H1 (cell line): ENCODE measurements around the gene BIRC5. TPM values are rescaled to one million over a fixed set of nuclear protein-coding genes. Genes with fewer than 3 reads are reported as not detected.
A peak's percentile ranks its signal among the peaks of the same experiment; 100 is the strongest.

Source experiments
- CTCF ChIA-PET: fragments of 300-600 bp; sonication (Branson Sonifier 250); formaldehyde crosslinking; loops from one replicate; lab custom pipeline; 2021; ENCODE audit not compliant: partially characterized antibody; lab: Charles Lee
- POLR2A ChIA-PET: fragments of 300-600 bp; sonication (Branson Sonifier 250); formaldehyde crosslinking; loops from one replicate; lab custom pipeline; 2021; ENCODE audit warnings: inconsistent platforms; ENCODE audit not compliant: partially characterized antibody; lab: Charles Lee
- DNase-seq, 2 experiments: peaks; one replicate each; pipeline versions ENCODE4 v3.0.0 to v3.0.0-alpha.2; 2010 to 2022; ENCODE audit warnings: low spot score in 2 of 2, low read depth in 1 of 2, mixed read lengths in 1 of 2
- FAIRE-seq: peaks from 2 replicates; lab custom pipeline; 2011; peaks lifted over from hg19 to GRCh38; lab: Jason Lieb, UNC
- H2AFZ ChIP-seq: 2 replicates; pipeline ENCODE4 v1.8.1; 2012; ENCODE audit warnings: low read length, inconsistent platforms
- H2AK5ac ChIP-seq: 2 replicates; pipeline ENCODE4 v1.6.1; 2013; ENCODE audit warnings: low read depth, low read length
- H2BK120ac ChIP-seq: replicated peaks from 2 replicates; pipeline ENCODE3; 2013; ENCODE audit warnings: low read depth, low read length, inconsistent platforms
- H2BK12ac ChIP-seq: 2 replicates; pipeline ENCODE4 v1.6.1; 2013; ENCODE audit warnings: low read depth, low read length
- H2BK15ac ChIP-seq: 2 replicates; pipeline ENCODE4 v1.6.1; 2013; ENCODE audit warnings: low read length
- H2BK20ac ChIP-seq: 2 replicates; pipeline ENCODE4 v1.6.1; 2013; ENCODE audit warnings: low read length
- H2BK5ac ChIP-seq: 2 replicates; pipeline ENCODE4 v1.6.1; 2013; ENCODE audit warnings: low read depth, low read length
- H3K14ac ChIP-seq: 2 replicates; pipeline ENCODE4 v1.6.1; 2013; ENCODE audit warnings: inconsistent platforms; ENCODE audit not compliant: insufficient read length
- H3K18ac ChIP-seq: 2 replicates; pipeline ENCODE4 v1.6.1; 2013; ENCODE audit warnings: low read length; ENCODE audit errors: extremely low read depth
- H3K23ac ChIP-seq: 2 replicates; pipeline ENCODE4 v1.6.1; 2013; ENCODE audit warnings: inconsistent platforms; ENCODE audit not compliant: insufficient read length
- H3K23me2 ChIP-seq: 2 replicates; pipeline ENCODE4 v1.6.1; 2013; ENCODE audit warnings: low read depth, low read length
- H3K27ac ChIP-seq: 2 replicates; pipeline ENCODE4 v1.6.1; 2011; ENCODE audit warnings: low read depth, low read length, inconsistent platforms
- H3K27me3 ChIP-seq, 4 experiments: replicated peaks in 1 of 4; 1 replicate in 1 of 4; 2 replicates in 3 of 4; pipeline versions ENCODE4 v1.6.1 to v1.8.1; 2011 to 2013; ENCODE audit warnings: low read length in 3 of 4, mild to moderate bottlenecking in 3 of 4, inconsistent platforms in 2 of 4, mixed read lengths in 2 of 4, moderate library complexity in 1 of 4; ENCODE audit not compliant: control insufficient read depth in 3 of 4, insufficient read depth in 3 of 4; ENCODE audit errors: extremely low read depth in 1 of 4
- H3K36me3 ChIP-seq, 4 experiments: 2 replicates each; pipeline versions ENCODE4 v1.6.1 to v1.8.1; 2011 to 2013; ENCODE audit warnings: mild to moderate bottlenecking in 4 of 4, low read length in 3 of 4, moderate library complexity in 2 of 4, control low read depth in 1 of 4, inconsistent platforms in 1 of 4; ENCODE audit not compliant: insufficient read depth in 4 of 4, control insufficient read depth in 2 of 4
- H3K4ac ChIP-seq: replicated peaks from 2 replicates; pipeline ENCODE3; 2013; ENCODE audit warnings: low read length, low read depth, mixed read lengths, inconsistent platforms; ENCODE audit not compliant: insufficient read length
- H3K4me1 ChIP-seq, 4 experiments: replicated peaks in 1 of 4; 1 replicate in 1 of 4; 2 replicates in 3 of 4; pipeline versions ENCODE4 v1.6.1 to v1.8.1; 2011 to 2013; ENCODE audit warnings: low read length in 3 of 4, inconsistent platforms in 2 of 4, mixed read lengths in 1 of 4; ENCODE audit not compliant: insufficient read depth in 4 of 4, control insufficient read depth in 3 of 4
- H3K4me2 ChIP-seq, 2 experiments: 2 replicates each; pipeline versions ENCODE4 v1.6.1 to v1.8.1; 2011 to 2013; ENCODE audit warnings: low read depth in 2 of 2, low read length in 2 of 2, control low read depth in 1 of 2, inconsistent platforms in 1 of 2, mild to moderate bottlenecking in 1 of 2; ENCODE audit not compliant: insufficient read depth in 1 of 2
- H3K4me3 ChIP-seq, 4 experiments: fragments of 200-600, 300-600 bp in 1 of 4; sonication (generic), shearing (Covaris generic), sonication (Bioruptor Twin) in 1 of 4; 2 replicates each; pipeline versions ENCODE4 v1.5.1 to v1.8.1; 2011 to 2016; ENCODE audit warnings: low read length in 4 of 4, low read depth in 3 of 4, control low read depth in 2 of 4, inconsistent platforms in 2 of 4, mild to moderate bottlenecking in 2 of 4, mixed read lengths in 1 of 4, moderate library complexity in 1 of 4; ENCODE audit not compliant: insufficient read depth in 2 of 4; ENCODE audit errors: extremely low read depth in 1 of 4
- H3K56ac ChIP-seq: replicated peaks from 2 replicates; pipeline ENCODE3; 2013; ENCODE audit warnings: low read depth, mild to moderate bottlenecking, mixed read lengths, low read length, inconsistent platforms; ENCODE audit not compliant: insufficient read length
- H3K79me1 ChIP-seq: 2 replicates; pipeline ENCODE4 v1.6.1; 2013; ENCODE audit warnings: low read depth, low read length, control low read depth
- H3K79me2 ChIP-seq, 2 experiments: 2 replicates each; pipeline versions ENCODE4 v1.6.1 to v1.8.1; 2012 to 2013; ENCODE audit warnings: low read length in 2 of 2, mild to moderate bottlenecking in 2 of 2, inconsistent platforms in 1 of 2; ENCODE audit not compliant: insufficient read depth in 2 of 2, control insufficient read depth in 1 of 2
- H3K9ac ChIP-seq, 4 experiments: replicated peaks in 1 of 4; 1 replicate in 1 of 4; 2 replicates in 3 of 4; pipeline versions ENCODE4 v1.6.1 to v1.8.1; 2011 to 2013; ENCODE audit warnings: low read depth in 3 of 4, low read length in 3 of 4, control low read depth in 2 of 4, mild to moderate bottlenecking in 2 of 4, moderate library complexity in 2 of 4, inconsistent platforms in 1 of 4; ENCODE audit errors: extremely low read depth in 1 of 4
- H3K9me3 ChIP-seq, 2 experiments: 2 replicates each; pipeline versions ENCODE4 v1.6.1 to v1.8.1; 2012 to 2013; ENCODE audit warnings: mild to moderate bottlenecking in 2 of 2, moderate library complexity in 2 of 2, control low read depth in 1 of 2, inconsistent platforms in 1 of 2, low read depth in 1 of 2, low read length in 1 of 2, mixed read lengths in 1 of 2; ENCODE audit not compliant: insufficient read depth in 2 of 2
- H4K20me1 ChIP-seq, 2 experiments: replicated peaks in 1 of 2; 2 replicates each; pipeline versions ENCODE3 to v1.8.1; 2011 to 2013; ENCODE audit warnings: inconsistent platforms in 2 of 2, low read length in 2 of 2, mild to moderate bottlenecking in 1 of 2; ENCODE audit not compliant: insufficient read depth in 2 of 2, control insufficient read depth in 1 of 2
- H4K5ac ChIP-seq: 2 replicates; pipeline ENCODE4 v1.6.1; 2013; ENCODE audit warnings: low read length, low read depth, mixed read lengths, inconsistent platforms; ENCODE audit not compliant: insufficient read length
- H4K8ac ChIP-seq: 2 replicates; pipeline ENCODE4 v1.8.0; 2013; ENCODE audit warnings: mild to moderate bottlenecking, moderate library complexity, low read length, inconsistent platforms; ENCODE audit not compliant: insufficient read depth; ENCODE audit errors: extremely low read depth
- H4K91ac ChIP-seq: replicated peaks from 2 replicates; pipeline ENCODE3; 2013; ENCODE audit warnings: low read length, mixed read lengths, inconsistent platforms; ENCODE audit not compliant: insufficient read length
- EZH2 ChIP-seq: fragments of 200-600 bp; sonication (generic); IDR thresholded peaks from 2 replicates; pipeline ENCODE4 v1.7.1; 2012; ENCODE audit warnings: low read depth, mild to moderate bottlenecking, moderate library complexity, low read length, inconsistent platforms; ENCODE audit not compliant: severe bottlenecking
- HDAC2 ChIP-seq, 2 experiments: fragments of 300-600 bp in 1 of 2; sonication (generic) in 1 of 2; IDR thresholded peaks; 2 replicates each; pipeline ENCODE4 v1.6.1; 2011 to 2012; ENCODE audit warnings: low read depth in 2 of 2, low read length in 2 of 2, mild to moderate bottlenecking in 2 of 2, moderate library complexity in 2 of 2, borderline replicate concordance in 1 of 2, inconsistent platforms in 1 of 2
- RAD21 ChIP-seq, 2 experiments: IDR thresholded peaks in 1 of 2; conservative IDR thresholded peaks in 1 of 2; 2 replicates each; pipeline ENCODE4 v1.6.1; 2011; ENCODE audit warnings: low read depth in 2 of 2, low read length in 2 of 2, improper control_type of control experiment in 1 of 2, inconsistent platforms in 1 of 2, mild to moderate bottlenecking in 1 of 2, moderate library complexity in 1 of 2
- SIN3A ChIP-seq, 2 experiments: IDR thresholded peaks in 1 of 2; conservative IDR thresholded peaks in 1 of 2; 2 replicates each; pipeline ENCODE4 v1.6.1; 2011 to 2012; ENCODE audit warnings: low read length in 2 of 2, improper control_type of control experiment in 1 of 2, low read depth in 1 of 2, mild to moderate bottlenecking in 1 of 2
- WGBS, 2 experiments: shearing (Covaris generic) in 1 of 2; methylation state at CpG; one replicate each; pipeline versions ENCODE4 v1.1.6 to v1.1.7; 2013 to 2015; ENCODE audit warnings: low lambda C conversion rate in 2 of 2, mixed read lengths in 2 of 2, inconsistent platforms in 1 of 2, low coverage in 1 of 2, missing lambda C conversion rate in 1 of 2; ENCODE audit not compliant: insufficient replicate concordance in 2 of 2, insufficient coverage in 1 of 2, insufficient read length in 1 of 2; ENCODE audit errors: extremely low coverage in 1 of 2, missing lambda C conversion rate in 1 of 2; 5-methylcytosine and 5-hydroxymethylcytosine counted together
- polyA plus RNA-seq, 7 experiments: library from polyadenylated mRNA; depleted of rRNA in 3 of 7; stranded (reverse) in 5 of 7; unstranded in 2 of 7; fragments of >200 nt in 5 of 7; fragments of 200-250 nt in 2 of 7; gene quantifications; 1 replicate in 5 of 7; 2 replicates in 1 of 7; 4 replicates in 1 of 7; pipeline versions ENCODE4 v1.2.1 to v1.2.3, GENCODE V29; 2011 to 2013; ENCODE audit warnings: missing spikeins in 2 of 7, mixed read lengths in 2 of 7
- total RNA-seq: library from RNA; stranded (reverse); fragmentation: NEBNext Ultra II Directional; extraction: Animal tissue kit (Norgen Biotek cat#: 25700); gene quantifications from 2 replicates; pipeline ENCODE4 v1.2.1, GENCODE V29; 2021
- TF ChIP-seq, protein P1 (sequence below), 3 experiments: IDR thresholded peaks; 1 replicate in 2 of 3; 2 replicates in 1 of 3; pipeline versions ENCODE4 v1.5.1 to v1.6.1; 2011; ENCODE audit warnings: low read length in 3 of 3, mild to moderate bottlenecking in 3 of 3, inconsistent platforms in 2 of 3, low read depth in 1 of 3, moderate library complexity in 1 of 3; ENCODE audit not compliant: insufficient read depth in 1 of 3; ENCODE audit errors: control extremely low read depth in 1 of 3

Gene BIRC5
- total and polyA plus RNA-seq, 2 of the 8 experiments (the other 6 are each of a cell fraction or from before 2014, with no cell fraction given) = 42.2 to 108 TPM

DNA sequence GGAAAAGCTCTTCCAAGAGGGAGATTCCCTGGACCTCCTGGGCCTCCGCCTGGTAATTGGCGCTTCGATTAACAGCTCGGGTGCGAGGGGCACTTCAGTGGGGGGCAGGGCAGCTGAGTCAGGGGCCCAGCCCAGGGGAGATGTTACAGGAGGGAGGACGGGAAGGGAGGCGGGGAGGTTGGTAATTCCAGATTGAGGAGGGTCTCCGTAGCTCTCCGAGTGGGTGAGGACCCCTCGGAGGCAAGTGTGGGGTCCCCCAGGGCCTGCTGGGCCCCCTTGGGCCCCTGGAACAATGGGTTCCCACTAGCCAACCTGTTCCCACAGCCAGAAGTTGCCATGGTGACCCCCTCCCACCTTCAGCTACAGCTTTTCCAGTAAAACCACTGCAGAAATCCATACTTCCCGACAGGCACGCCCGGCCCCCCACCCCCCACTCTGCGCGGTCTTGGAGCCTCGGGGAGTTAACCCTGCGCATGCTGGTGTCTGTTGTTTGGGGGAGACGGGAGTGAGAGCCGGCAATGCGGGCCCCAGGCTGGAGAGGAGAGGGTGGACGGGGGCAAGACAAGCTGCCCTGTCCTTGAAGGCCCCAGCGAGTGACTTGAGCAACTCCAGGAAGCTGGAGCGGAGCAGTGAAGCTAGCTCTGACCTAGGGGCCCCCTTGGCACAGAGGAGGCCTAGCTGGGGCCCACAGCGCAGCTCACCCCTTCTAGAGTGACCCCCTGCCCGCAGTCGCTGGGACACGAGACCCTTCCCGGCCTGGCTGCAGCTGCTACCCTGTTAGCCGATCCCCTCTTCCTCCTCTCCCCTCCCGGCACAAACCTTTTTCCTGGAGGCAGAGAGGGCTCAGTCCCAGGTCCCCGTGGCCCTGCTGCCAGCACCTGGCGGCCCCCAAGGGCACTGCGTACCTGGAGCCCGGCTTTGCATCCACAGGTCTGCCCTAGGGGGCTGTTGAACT is 55.2 kb downstream of the BIRC5 start:
- Histone ChIP-seq H3K27me3 (peaks cover 0 to 2% (median 0%) of the 10 kb centered on the region in 4 experiments; a peak in 4 of 7 replicates), H3K4me2 (peak overlapping the region; percentile 55 to 60), H2AK5ac (no peak overlapping the region), H3K23ac (no peak overlapping the region), H3K9me3 (no peaks in the 10 kb centered on the region; a peak in 1 of 4 replicates), H4K91ac (peak overlapping the region; percentile 86), H2AFZ (peak overlapping the region; percentile 15; the same call in 1 of the 2 replicates), H3K4ac (peak overlapping the region; percentile 70), H2BK12ac (peak overlapping the region; percentile 99; the same call in 1 of the 2 replicates), H3K56ac (no peak overlapping the region), H3K18ac (peak overlapping the region; percentile 93), H4K20me1 (no peaks in the 10 kb centered on the region), H3K36me3 (no peaks in the 10 kb centered on the region), H2BK120ac (peak overlapping the region; percentile 82), H4K8ac (peak overlapping the region; percentile 88), H4K5ac (peak overlapping the region; percentile 63), H3K4me3 (peak overlapping the region in 2 of 4 experiments; percentile 29 to 42; a peak in 5 of 8 replicates), H3K79me2 (no peaks in the 10 kb centered on the region), H3K9ac (peak overlapping the region in 1 of 4 experiments; percentile 13; a peak in 1 of 7 replicates), H3K79me1 (no peaks in the 10 kb centered on the region), H3K23me2 (no peaks in the 10 kb centered on the region; the same call in 1 of the 2 replicates), H3K14ac (no peak overlapping the region), H2BK15ac (no peak overlapping the region), H2BK20ac (peak overlapping the region; percentile 80; the same call in 1 of the 2 replicates), H2BK5ac (peak overlapping the region; percentile 92; the same call in 1 of the 2 replicates), H3K27ac (no peak overlapping the region), H3K4me1 (peaks cover 16 to 60% (median 46%) of the 10 kb centered on the region in 4 experiments)
- POLR2A ChIA-PET = interaction anchor here (0.8 to 2.6 kb wide), 9 partner anchors 10 to 100 kb away, joined by 3 to 23 read pairs (median 6); no protein-coding TSS in a partner anchor
- CTCF ChIA-PET = interaction anchor here (0.6 to 7.8 kb wide), 12 partner anchors 13 to 152 kb away, joined by 3 to 50 read pairs (median 4); no protein-coding TSS in a partner anchor
- DNase-seq = peak in 1 of 2 experiments; percentile 73
- FAIRE-seq = no peak
- WGBS, 2 experiments = 24% methylated on average over 27 of the region's 34 CpGs; no CpG with 5 or more reads in 1 of the 2 experiments
- peak in 1 of 2 experiments; percentile 29; a peak in 1 of 4 replicates for TF ChIP-seq HDAC2 (IDR thresholded peaks at IDR 0.05; ENCODE audit: borderline replicate concordance in 1 of 2, low read depth in 2 of 2, low read length in 2 of 2)
- TF ChIP-seq, protein P1, sequence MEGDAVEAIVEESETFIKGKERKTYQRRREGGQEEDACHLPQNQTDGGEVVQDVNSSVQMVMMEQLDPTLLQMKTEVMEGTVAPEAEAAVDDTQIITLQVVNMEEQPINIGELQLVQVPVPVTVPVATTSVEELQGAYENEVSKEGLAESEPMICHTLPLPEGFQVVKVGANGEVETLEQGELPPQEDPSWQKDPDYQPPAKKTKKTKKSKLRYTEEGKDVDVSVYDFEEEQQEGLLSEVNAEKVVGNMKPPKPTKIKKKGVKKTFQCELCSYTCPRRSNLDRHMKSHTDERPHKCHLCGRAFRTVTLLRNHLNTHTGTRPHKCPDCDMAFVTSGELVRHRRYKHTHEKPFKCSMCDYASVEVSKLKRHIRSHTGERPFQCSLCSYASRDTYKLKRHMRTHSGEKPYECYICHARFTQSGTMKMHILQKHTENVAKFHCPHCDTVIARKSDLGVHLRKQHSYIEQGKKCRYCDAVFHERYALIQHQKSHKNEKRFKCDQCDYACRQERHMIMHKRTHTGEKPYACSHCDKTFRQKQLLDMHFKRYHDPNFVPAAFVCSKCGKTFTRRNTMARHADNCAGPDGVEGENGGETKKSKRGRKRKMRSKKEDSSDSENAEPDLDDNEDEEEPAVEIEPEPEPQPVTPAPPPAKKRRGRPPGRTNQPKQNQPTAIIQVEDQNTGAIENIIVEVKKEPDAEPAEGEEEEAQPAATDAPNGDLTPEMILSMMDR (IDR thresholded peaks at IDR 0.05; ENCODE audit: control extremely low read depth in 1 of 3, insufficient read depth in 1 of 3, low read depth in 1 of 3, low read length in 3 of 3) = peak in 2 of 3 experiments; percentile 31 to 48; a peak in 3 of 4 replicates
- peak in 1 of 2 experiments; percentile 28; a peak in 1 of 4 replicates for TF ChIP-seq RAD21 (IDR thresholded peaks at IDR 0.05 in 1 of 2, conservative IDR thresholded peaks at IDR 0.05 in 1 of 2; ENCODE audit: low read depth in 2 of 2, low read length in 2 of 2)
- TF ChIP-seq SIN3A (conservative IDR thresholded peaks at IDR 0.05 in 1 of 2, IDR thresholded peaks at IDR 0.05 in 1 of 2; ENCODE audit: low read depth in 1 of 2, low read length in 2 of 2) = no peak
- peak; percentile 18 for TF ChIP-seq EZH2
